HUES48 (cell line): ENCODE measurements around the gene C1S.
"Not testable (repeated sequence)": the region's sequence is repeated elsewhere in the genome, so short reads cannot be mapped to it uniquely, and the experiment has no call there.

Experiments
- H3K27ac ChIP-seq: one replicate; pipeline ENCODE4 v1.7.0; 2013; ENCODE audit warnings: low read depth, low read length, inconsistent platforms
- H3K27me3 ChIP-seq: 2 replicates; pipeline ENCODE4 v1.6.1; 2013; ENCODE audit warnings: mild to moderate bottlenecking, low read length; ENCODE audit not compliant: control insufficient read depth, insufficient read depth
- H3K36me3 ChIP-seq: 2 replicates; pipeline ENCODE4 v1.6.1; 2013; ENCODE audit warnings: low read length; ENCODE audit not compliant: control insufficient read depth, insufficient read depth
- H3K4me1 ChIP-seq: 2 replicates; pipeline ENCODE4 v1.6.1; 2013; ENCODE audit warnings: mild to moderate bottlenecking, low read length; ENCODE audit not compliant: control insufficient read depth, insufficient read depth
- H3K4me3 ChIP-seq: 2 replicates; pipeline ENCODE4 v1.5.1; 2013; ENCODE audit warnings: mild to moderate bottlenecking, low read depth, low read length
- H3K9ac ChIP-seq: 2 replicates; pipeline ENCODE4 v1.6.1; 2013; ENCODE audit warnings: mild to moderate bottlenecking, low read depth, low read length, moderate library complexity
- H3K9me3 ChIP-seq: 2 replicates; pipeline ENCODE4 v1.6.1; 2013; ENCODE audit warnings: low read length; ENCODE audit not compliant: control insufficient read depth, insufficient read depth

Gene C1S

GRCh38 chr12:7046383-7047105 lies 14.0 kb upstream of the C1S start:
- Histone ChIP-seq H3K9me3 (no peaks in the 10 kb centered on the region), H3K4me3 (no peak overlapping the region), H3K9ac (no peak overlapping the region), H3K27me3 (no peaks in the 10 kb centered on the region), H3K36me3 (no peaks in the 10 kb centered on the region), H3K4me1 (no peaks in the 10 kb centered on the region), H3K27ac (no peak overlapping the region)

- Histone ChIP-seq H3K9ac (no peak overlapping the region), H3K36me3 (no peaks in the 10 kb centered on the region), H3K9me3 (no peaks in the 10 kb centered on the region), H3K27ac (no peak overlapping the region), H3K4me1 (no peaks in the 10 kb centered on the region), H3K27me3 (no peaks in the 10 kb centered on the region), H3K4me3 (no peak overlapping the region)
Observed at GRCh38 chr12:7047306-7047705, 13.2 kb upstream of the C1S start.

GRCh38 chr12:7049445-7049951 lies 11.0 kb upstream of the C1S start:
- H3K4me1 ChIP-seq, H3K36me3 ChIP-seq, H3K4me3 ChIP-seq, H3K27ac ChIP-seq, H3K27me3 ChIP-seq, H3K9me3 ChIP-seq, H3K9ac ChIP-seq: not testable (repeated sequence)

- H3K4me1 ChIP-seq, H3K36me3 ChIP-seq, H3K27ac ChIP-seq, H3K27me3 ChIP-seq, H3K9ac ChIP-seq, H3K9me3 ChIP-seq, H3K4me3 ChIP-seq: not testable (repeated sequence)
Observed at GRCh38 chr12:7049973-7050372, 10.5 kb upstream of the C1S start.

GRCh38 chr12:7054925-7055324 lies 5.6 kb upstream of the C1S start:
- Histone ChIP-seq H3K27ac (no peak overlapping the region), H3K9me3 (no peaks in the 10 kb centered on the region), H3K27me3 (no peaks in the 10 kb centered on the region), H3K36me3 (no peaks in the 10 kb centered on the region), H3K9ac (no peak overlapping the region), H3K4me1 (no peaks in the 10 kb centered on the region), H3K4me3 (no peak overlapping the region)

- H3K9ac ChIP-seq, H3K4me1 ChIP-seq, H3K4me3 ChIP-seq, H3K27ac ChIP-seq, H3K9me3 ChIP-seq, H3K36me3 ChIP-seq, H3K27me3 ChIP-seq: not testable (repeated sequence)
Observed at GRCh38 chr12:7055736-7056135, 4.8 kb upstream of the C1S start.

- Histone ChIP-seq H3K27me3 (no peaks in the 10 kb centered on the region), H3K9me3 (no peaks in the 10 kb centered on the region), H3K4me3 (no peak overlapping the region), H3K4me1 (peaks cover 9% of the 10 kb centered on the region), H3K9ac (no peak overlapping the region), H3K27ac (no peak overlapping the region), H3K36me3 (no peaks in the 10 kb centered on the region)
Observed at GRCh38 chr12:7058163-7058845, 2.2 kb upstream of the C1S start.

- Histone ChIP-seq H3K4me3 (no peak overlapping the region), H3K27me3 (no peaks in the 10 kb centered on the region), H3K4me1 (peaks cover 9% of the 10 kb centered on the region), H3K9me3 (no peaks in the 10 kb centered on the region), H3K27ac (no peak overlapping the region), H3K9ac (no peak overlapping the region), H3K36me3 (no peaks in the 10 kb centered on the region)
Observed at GRCh38 chr12:7058850-7059395, 1.6 kb upstream of the C1S start.

DNA sequence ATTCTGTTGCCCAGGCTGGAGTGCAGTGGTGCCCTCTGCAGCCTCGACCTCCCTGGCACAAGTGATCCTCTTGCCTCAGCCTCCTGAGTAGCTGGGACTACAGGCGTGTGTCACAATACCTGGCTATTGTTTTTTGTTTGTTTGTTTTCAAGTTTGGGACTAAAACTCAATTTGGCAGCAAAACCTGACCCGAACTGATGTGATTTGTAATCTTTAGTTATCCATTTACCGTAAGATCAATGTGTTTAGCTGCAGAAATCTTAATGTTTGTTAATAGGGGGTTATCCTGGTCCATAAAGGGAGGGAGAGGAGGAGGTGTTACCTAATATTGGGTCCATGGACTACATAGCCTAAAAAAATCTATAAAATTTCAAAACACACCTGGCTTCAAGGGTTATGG lies 738 bp upstream of the C1S start:
- Histone ChIP-seq H3K27me3 (no peaks in the 10 kb centered on the region), H3K9me3 (no peaks in the 10 kb centered on the region), H3K36me3 (no peaks in the 10 kb centered on the region), H3K4me1 (peaks cover 9% of the 10 kb centered on the region), H3K4me3 (no peak overlapping the region), H3K27ac (no peak overlapping the region), H3K9ac (no peak overlapping the region)

GRCh38 chr12:7061138-7061537 lies 620 bp downstream of the C1S start:
- Histone ChIP-seq H3K27me3 (no peaks in the 10 kb centered on the region), H3K36me3 (no peaks in the 10 kb centered on the region), H3K4me1 (peaks cover 9% of the 10 kb centered on the region), H3K27ac (no peak overlapping the region), H3K9ac (no peak overlapping the region; the same call in 1 of the 2 replicates), H3K9me3 (no peaks in the 10 kb centered on the region), H3K4me3 (no peak overlapping the region)

DNA sequence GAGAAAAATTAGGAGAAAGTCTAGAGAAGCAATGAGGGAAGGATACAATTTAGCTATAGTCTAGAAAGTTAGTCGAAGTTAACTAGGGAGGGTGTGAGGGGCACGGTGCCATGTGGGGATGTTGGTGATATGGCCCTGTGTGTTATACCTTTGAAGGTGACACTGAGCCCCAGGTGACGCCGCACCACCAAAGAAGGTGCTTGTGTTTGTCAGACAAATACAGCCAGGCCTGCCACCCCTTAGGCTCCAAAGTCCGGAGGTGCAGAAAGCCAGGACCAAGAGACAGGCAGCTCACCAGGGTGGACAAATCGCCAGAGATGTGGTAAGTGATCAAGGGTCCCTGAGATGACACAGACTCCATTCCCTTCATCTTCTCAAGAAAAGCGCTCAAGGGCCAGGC lies 1.1 kb downstream of the C1S start:
- Histone ChIP-seq H3K9me3 (no peaks in the 10 kb centered on the region), H3K27me3 (no peaks in the 10 kb centered on the region), H3K9ac (no peak overlapping the region), H3K4me1 (peaks cover 9% of the 10 kb centered on the region), H3K36me3 (no peaks in the 10 kb centered on the region), H3K27ac (no peak overlapping the region), H3K4me3 (no peak overlapping the region)
